ENCODE results near the gene CDH11. TPM values are rescaled to one million over a fixed set of nuclear protein-coding genes. Genes with fewer than 3 reads are reported as not detected.

CDH11 gene
- total RNA-seq, 1 experiment from 2014 or later = 297 TPM

- Histone ChIP-seq H3K27ac (ENCODE audit: low read depth, low read length, poor library complexity, severe bottlenecking) (no peak overlapping the region), H3K36me3 (ENCODE audit: insufficient read depth, low read length, poor library complexity, severe bottlenecking) (peaks cover 57% of the 10 kb centered on the region), H3K9me3 (ENCODE audit: low read depth, low read length, poor library complexity, severe bottlenecking) (no peaks in the 10 kb centered on the region), H3K4me1 (ENCODE audit: insufficient read depth, low read length, poor library complexity, severe bottlenecking) (no peaks in the 10 kb centered on the region), H3K27me3 (replicated peaks; ENCODE audit: insufficient read depth, low read depth, low read length, poor library complexity) (no peaks in the 10 kb centered on the region), H3K4me3 (ENCODE audit: low read depth, low read length, poor library complexity, severe bottlenecking) (no peak overlapping the region)
- ChIA-PET CTCF (no interaction called here), POLR2A (ENCODE audit: low non-redundant PET) (no interaction called here)
- BruUV-seq (replicated peaks) = no TSS peak
- no peak for DNase-seq (ENCODE audit: low spot score)
- intact Hi-C loops (cut with micrococcal nuclease; ENCODE audit: unreplicated experiment) = no loop called here
- TF ChIP-seq EZH2 (IDR thresholded peaks at IDR 0.05; ENCODE audit: borderline replicate concordance, low read depth, low read length, poor library complexity, severe bottlenecking) (no peak), CTCF (conservative IDR thresholded peaks at IDR 0.05; ENCODE audit: low read depth, low read length) (no peak)
Observed at GRCh38 chr16:65054457-65054856, 67.4 kb downstream of the CDH11 start.

- H3K4me3 ChIP-seq (ENCODE audit: low read depth, low read length, poor library complexity, severe bottlenecking) = no peak overlapping the region
- H3K36me3 ChIP-seq (ENCODE audit: insufficient read depth, low read length, poor library complexity, severe bottlenecking) = peaks cover 90% of the 10 kb centered on the region
- CTCF ChIA-PET = no interaction called here
- H3K4me1 ChIP-seq (ENCODE audit: insufficient read depth, low read length, poor library complexity, severe bottlenecking) = peaks cover 4% of the 10 kb centered on the region
- BruUV-seq (replicated peaks) = no TSS peak
- TF ChIP-seq CTCF (conservative IDR thresholded peaks at IDR 0.05; ENCODE audit: low read depth, low read length) (no peak), EZH2 (IDR thresholded peaks at IDR 0.05; ENCODE audit: borderline replicate concordance, low read depth, low read length, poor library complexity, severe bottlenecking) (no peak)
- intact Hi-C loops (cut with micrococcal nuclease; ENCODE audit: unreplicated experiment) = no loop called here
- no peaks in the 10 kb centered on the region for H3K9me3 ChIP-seq (ENCODE audit: low read depth, low read length, poor library complexity, severe bottlenecking)
- no peak for DNase-seq (ENCODE audit: low spot score)
- no peak overlapping the region for H3K27ac ChIP-seq (ENCODE audit: low read depth, low read length, poor library complexity, severe bottlenecking)
- POLR2A ChIA-PET (ENCODE audit: low non-redundant PET) = no interaction called here
- H3K27me3 ChIP-seq (replicated peaks; ENCODE audit: insufficient read depth, low read depth, low read length, poor library complexity) = no peaks in the 10 kb centered on the region
Observed at GRCh38 chr16:65049679-65050078, 72.2 kb downstream of the CDH11 start.

- no peak for TF ChIP-seq EZH2 (IDR thresholded peaks at IDR 0.05; ENCODE audit: borderline replicate concordance, low read depth, low read length, poor library complexity, severe bottlenecking)
- no peak for TF ChIP-seq CTCF (conservative IDR thresholded peaks at IDR 0.05; ENCODE audit: low read depth, low read length)
- BruUV-seq (replicated peaks) = no TSS peak
- CTCF ChIA-PET = no interaction called here
Observed at GRCh38 chr16:65045961-65046360, 75.9 kb downstream of the CDH11 start.

More at GRCh38 chr16:65045961-65046360, 75.9 kb downstream of the CDH11 start:
- POLR2A ChIA-PET (ENCODE audit: low non-redundant PET) = no interaction called here
- no peak for DNase-seq (ENCODE audit: low spot score)
- intact Hi-C loops (cut with micrococcal nuclease; ENCODE audit: unreplicated experiment) = no loop called here
- Histone ChIP-seq H3K36me3 (ENCODE audit: insufficient read depth, low read length, poor library complexity, severe bottlenecking) (peaks cover 89% of the 10 kb centered on the region), H3K27ac (ENCODE audit: low read depth, low read length, poor library complexity, severe bottlenecking) (no peak overlapping the region), H3K4me1 (ENCODE audit: insufficient read depth, low read length, poor library complexity, severe bottlenecking) (peaks cover 4% of the 10 kb centered on the region), H3K9me3 (ENCODE audit: low read depth, low read length, poor library complexity, severe bottlenecking) (no peaks in the 10 kb centered on the region), H3K27me3 (replicated peaks; ENCODE audit: insufficient read depth, low read depth, low read length, poor library complexity) (no peaks in the 10 kb centered on the region), H3K4me3 (ENCODE audit: low read depth, low read length, poor library complexity, severe bottlenecking) (no peak overlapping the region)
